Activated B cell treated with CpG ODN at 0.5 μM for 24 hours (primary cell): ENCODE data around the gene GALNT16. TPM values are rescaled to one million over a fixed set of nuclear protein-coding genes. Genes with fewer than 3 reads are reported as not detected.
A peak's percentile ranks its signal among the peaks of the same experiment; 100 is the strongest.
"Not testable (repeated sequence)": the region's sequence is repeated elsewhere in the genome, so short reads cannot be mapped to it uniquely, and the experiment has no call there.

Experiments
- ATAC-seq: fragments of 200-7000 bp; cut with Tn5 transposase; one replicate; pipeline ENCODE4 v1.10.0; 2021; ENCODE audit warnings: low read depth, mild to moderate bottlenecking, moderate library complexity
- CTCF ChIA-PET: fragments of 350-600 bp; sonication (Branson Sonifier 250); formaldehyde crosslinking; loops from one replicate; lab custom pipeline; 2021; ENCODE audit warnings: antibody characterized with exemption; lab: Charles Lee
- POLR2A ChIA-PET: fragments of 350-600 bp; sonication (Branson Sonifier 250); formaldehyde crosslinking; loops from one replicate; lab custom pipeline; 2021; ENCODE audit warnings: antibody characterized with exemption; lab: Charles Lee
- DNase-seq: peaks from one replicate; pipeline ENCODE4 v3.0.0; 2022
- H3K27ac Mint-ChIP-seq: one replicate; pipeline ENCODE4 v1.8.0; 2020; ENCODE audit warnings: mixed read lengths
- H3K27me3 Mint-ChIP-seq: one replicate; pipeline ENCODE4 v1.8.0; 2021; ENCODE audit warnings: mixed read lengths
- H3K36me3 Mint-ChIP-seq: one replicate; pipeline ENCODE4 v1.8.0; 2021; ENCODE audit warnings: low read depth, mixed read lengths
- H3K4me1 Mint-ChIP-seq: one replicate; pipeline ENCODE4 v1.8.0; 2021; ENCODE audit warnings: mixed read lengths
- H3K4me3 Mint-ChIP-seq: one replicate; pipeline ENCODE4 v1.8.0; 2020; ENCODE audit warnings: mild to moderate bottlenecking, mixed read lengths
- H3K9me3 Mint-ChIP-seq: one replicate; pipeline ENCODE4 v1.8.0; 2020; ENCODE audit warnings: mixed read lengths
- CTCF ChIP-seq: fragments of 200-600 bp; IDR thresholded peaks from one replicate; pipeline ENCODE4 v1.8.0; 2022; ENCODE audit warnings: antibody characterized with exemption, mild to moderate bottlenecking
- intact Hi-C: fragments of 100-400 bp; cut with micrococcal nuclease; formaldehyde crosslinking; loops from one replicate; pipeline ENCODE4 v1.15.1; 2024
- total RNA-seq: library from RNA; stranded (reverse); gene quantifications from 2 replicates; pipeline ENCODE4 v1.2.3, GENCODE V29; 2022

Gene GALNT16
- 0.56 and 1.2 TPM in 2 replicates for total RNA-seq

GRCh38 chr14:69259527-69260189, at the start of gene GALNT16:
GALNT16 (plus strand) TSS chr14:69260158; CDS start chr14:69260291, 133 bp downstream.
- TF ChIP-seq CTCF: no peak
- Mint-ChIP-seq H3K4me1 (peaks cover 13% of the 10 kb centered on the region), H3K36me3 (no peaks in the 10 kb centered on the region), H3K9me3 (no peaks in the 10 kb centered on the region), H3K27ac (no peak within 1 kb of the TSS), H3K4me3 (peak within 1 kb of the TSS; percentile 67), H3K27me3 (peaks cover 68% of the 10 kb centered on the region)
- ChIA-PET CTCF (interaction anchor here (5.2 kb wide), 1 partner anchor 200 kb away, joined by 36 read pairs; no protein-coding TSS in a partner anchor), POLR2A (no interaction called here)
- no peak for DNase-seq
- intact Hi-C loops: loop anchor here (5.0 kb wide), 1 partner anchor 93 kb away; no protein-coding TSS in a partner anchor
- ATAC-seq: no peak

- Mint-ChIP-seq H3K4me1 (no peaks in the 10 kb centered on the region), H3K4me3 (no peak overlapping the region), H3K27me3 (no peaks in the 10 kb centered on the region), H3K36me3 (peaks cover 23% of the 10 kb centered on the region), H3K9me3 (no peaks in the 10 kb centered on the region), H3K27ac (no peak overlapping the region)
- ChIA-PET POLR2A (no interaction called here), CTCF (no interaction called here)
- intact Hi-C loops: no loop called here
- ATAC-seq (no peak), DNase-seq (no peak)
- no peak for TF ChIP-seq CTCF
Observed at GRCh38 chr14:69214393-69214792, 45.6 kb upstream of the GALNT16 start.

GRCh38 chr14:69217663-69218062, 42.3 kb upstream of the GALNT16 start:
- DNase-seq, ATAC-seq, H3K27ac Mint-ChIP-seq, H3K4me3 Mint-ChIP-seq, H3K9me3 Mint-ChIP-seq, intact Hi-C loops, CTCF ChIA-PET, POLR2A ChIA-PET, H3K4me1 Mint-ChIP-seq, H3K27me3 Mint-ChIP-seq: not testable (repeated sequence)
- peaks cover 20% of the 10 kb centered on the region for H3K36me3 Mint-ChIP-seq

- no peaks in the 10 kb centered on the region for H3K4me1 Mint-ChIP-seq
- POLR2A ChIA-PET: no interaction called here
- no peak for TF ChIP-seq CTCF
- H3K4me3 Mint-ChIP-seq: no peak overlapping the region
- ATAC-seq (no peak), DNase-seq (no peak)
- CTCF ChIA-PET: no interaction called here
- no peaks in the 10 kb centered on the region for H3K9me3 Mint-ChIP-seq
- H3K27me3 Mint-ChIP-seq: no peaks in the 10 kb centered on the region
- no peak overlapping the region for H3K27ac Mint-ChIP-seq
- intact Hi-C loops: no loop called here
- peaks cover 22% of the 10 kb centered on the region for H3K36me3 Mint-ChIP-seq
Observed at GRCh38 chr14:69224946-69225345, 35.0 kb upstream of the GALNT16 start.

- Mint-ChIP-seq H3K36me3 (peaks cover 29% of the 10 kb centered on the region), H3K27ac (no peak overlapping the region), H3K27me3 (no peaks in the 10 kb centered on the region), H3K4me1 (no peaks in the 10 kb centered on the region), H3K4me3 (no peak overlapping the region), H3K9me3 (no peaks in the 10 kb centered on the region)
- ATAC-seq (no peak), DNase-seq (no peak)
- CTCF ChIA-PET: interaction anchor here (1.2 kb wide), 1 partner anchor 17 kb away, joined by 3 read pairs; no protein-coding TSS in a partner anchor
- POLR2A ChIA-PET: no interaction called here
- intact Hi-C loops: no loop called here
- no peak for TF ChIP-seq CTCF
Observed at GRCh38 chr14:69226178-69226577, 33.8 kb upstream of the GALNT16 start.
